ENCODE data around the gene CASD1.

CASD1 gene

GRCh38 chr7:94509264-94509886 lies at the start of gene CASD1:
Gene CASD1 (plus strand): TSS chr7:94509809. CDS start chr7:94510085, 276 bp downstream.
- peak within 1 kb of the TSS; percentile 91 for H3K4me3 ChIP-seq (ENCODE audit: low read length)
- DNase-seq (ENCODE audit: low read depth), result peak; percentile 21
- H3K36me3 ChIP-seq (ENCODE audit: control insufficient read depth, insufficient read depth, low read length, severe bottlenecking), result no peaks in the 10 kb centered on the region
- peaks cover 20% of the 10 kb centered on the region for H3K4me1 ChIP-seq (ENCODE audit: control insufficient read depth, insufficient read depth, low read length)
- H3K9ac ChIP-seq (ENCODE audit: low read length), result peak within 1 kb of the TSS; percentile 94
- H3K9me3 ChIP-seq (ENCODE audit: control insufficient read depth, low read length), result no peaks in the 10 kb centered on the region
- no peaks in the 10 kb centered on the region for H3K27me3 ChIP-seq (replicated peaks; ENCODE audit: control insufficient read depth, insufficient read depth, low read length)

DNA sequence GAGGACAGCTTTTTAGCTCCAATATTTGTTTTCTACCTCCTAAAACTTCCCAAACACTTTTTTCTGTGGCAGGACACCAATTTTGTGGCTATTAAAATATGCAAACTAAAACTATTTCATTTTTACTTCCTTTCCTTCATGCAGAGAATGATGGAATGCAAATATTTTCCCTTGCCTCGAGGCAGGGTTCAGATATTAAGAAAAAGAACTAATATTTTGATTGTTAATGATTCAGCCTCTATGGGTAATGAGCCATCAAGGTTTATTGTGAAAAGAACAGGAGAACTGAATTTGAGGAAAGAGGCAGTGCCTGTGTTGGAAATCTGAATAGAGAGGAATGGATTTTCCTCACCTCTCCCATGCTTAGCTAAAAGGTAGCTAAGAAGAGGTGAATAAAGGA lies 43.1 kb upstream of the CASD1 start:
- H3K9me3 ChIP-seq (ENCODE audit: control insufficient read depth, low read length), result peaks cover 5% of the 10 kb centered on the region
- no peaks in the 10 kb centered on the region for H3K36me3 ChIP-seq (ENCODE audit: control insufficient read depth, insufficient read depth, low read length, severe bottlenecking)
- H3K4me1 ChIP-seq (ENCODE audit: control insufficient read depth, insufficient read depth, low read length), result no peaks in the 10 kb centered on the region
- H3K4me3 ChIP-seq (ENCODE audit: low read length), result no peak overlapping the region
- DNase-seq (ENCODE audit: low read depth), result no peak
- no peaks in the 10 kb centered on the region for H3K27me3 ChIP-seq (replicated peaks; ENCODE audit: control insufficient read depth, insufficient read depth, low read length)
- H3K9ac ChIP-seq (ENCODE audit: low read length), result no peak overlapping the region

DNA sequence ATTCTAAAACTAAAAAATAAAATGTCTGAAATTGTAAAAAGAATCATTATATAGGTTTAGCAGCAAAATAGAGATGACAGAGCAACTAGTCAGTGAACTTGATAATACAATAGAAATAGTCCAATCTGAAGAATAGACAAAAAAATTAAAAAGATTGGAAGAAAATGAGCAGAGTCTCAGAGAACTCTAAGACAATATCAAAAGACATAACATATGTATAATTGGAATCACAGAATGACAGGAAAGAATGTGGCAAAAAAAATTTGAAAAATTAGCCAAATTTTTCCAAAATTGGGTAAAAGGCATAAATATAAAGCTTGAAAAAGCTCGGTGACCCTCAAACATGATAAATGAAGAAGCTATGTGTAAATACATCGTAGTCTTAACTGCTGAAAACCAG lies 38.0 kb upstream of the CASD1 start:
- H3K9me3 ChIP-seq (ENCODE audit: control insufficient read depth, low read length), result peaks cover 16% of the 10 kb centered on the region
- no peaks in the 10 kb centered on the region for H3K4me1 ChIP-seq (ENCODE audit: control insufficient read depth, insufficient read depth, low read length)
- H3K36me3 ChIP-seq (ENCODE audit: control insufficient read depth, insufficient read depth, low read length, severe bottlenecking), result no peaks in the 10 kb centered on the region
- H3K4me3 ChIP-seq (ENCODE audit: low read length), result no peak overlapping the region
- no peak overlapping the region for H3K9ac ChIP-seq (ENCODE audit: low read length)
- H3K27me3 ChIP-seq (replicated peaks; ENCODE audit: control insufficient read depth, insufficient read depth, low read length), result no peaks in the 10 kb centered on the region
- DNase-seq (ENCODE audit: low read depth), result no peak

GRCh38 chr7:94472608-94473007 lies 37.0 kb upstream of the CASD1 start:
- H3K27me3 ChIP-seq (replicated peaks; ENCODE audit: control insufficient read depth, insufficient read depth, low read length), result no peaks in the 10 kb centered on the region
- peaks cover 16% of the 10 kb centered on the region for H3K9me3 ChIP-seq (ENCODE audit: control insufficient read depth, low read length)
- no peaks in the 10 kb centered on the region for H3K4me1 ChIP-seq (ENCODE audit: control insufficient read depth, insufficient read depth, low read length)
- no peak overlapping the region for H3K9ac ChIP-seq (ENCODE audit: low read length)
- H3K4me3 ChIP-seq (ENCODE audit: low read length), result no peak overlapping the region
- DNase-seq (ENCODE audit: low read depth), result no peak
- no peaks in the 10 kb centered on the region for H3K36me3 ChIP-seq (ENCODE audit: control insufficient read depth, insufficient read depth, low read length, severe bottlenecking)

GRCh38 chr7:94476251-94476840 lies 33.3 kb upstream of the CASD1 start:
- no peak for DNase-seq (ENCODE audit: low read depth)
- no peaks in the 10 kb centered on the region for H3K4me1 ChIP-seq (ENCODE audit: control insufficient read depth, insufficient read depth, low read length)

GRCh38 chr7:94477878-94478277 lies 31.7 kb upstream of the CASD1 start:
- Histone ChIP-seq H3K4me3 (ENCODE audit: low read length) (no peak overlapping the region), H3K36me3 (ENCODE audit: control insufficient read depth, insufficient read depth, low read length, severe bottlenecking) (no peaks in the 10 kb centered on the region), H3K9me3 (ENCODE audit: control insufficient read depth, low read length) (no peaks in the 10 kb centered on the region), H3K27me3 (replicated peaks; ENCODE audit: control insufficient read depth, insufficient read depth, low read length) (no peaks in the 10 kb centered on the region), H3K9ac (ENCODE audit: low read length) (no peak overlapping the region), H3K4me1 (ENCODE audit: control insufficient read depth, insufficient read depth, low read length) (no peaks in the 10 kb centered on the region)
- DNase-seq (ENCODE audit: low read depth), result no peak

More at GRCh38 chr7:94476251-94476840, 33.3 kb upstream of the CASD1 start:
- Histone ChIP-seq H3K27me3 (replicated peaks; ENCODE audit: control insufficient read depth, insufficient read depth, low read length) (no peaks in the 10 kb centered on the region), H3K9ac (ENCODE audit: low read length) (no peak overlapping the region), H3K4me3 (ENCODE audit: low read length) (no peak overlapping the region), H3K36me3 (ENCODE audit: control insufficient read depth, insufficient read depth, low read length, severe bottlenecking) (no peaks in the 10 kb centered on the region), H3K9me3 (ENCODE audit: control insufficient read depth, low read length) (peaks cover 11% of the 10 kb centered on the region)

- DNase-seq (ENCODE audit: low read depth), result no peak
- no peak overlapping the region for H3K9ac ChIP-seq (ENCODE audit: low read length)
- no peaks in the 10 kb centered on the region for H3K27me3 ChIP-seq (replicated peaks; ENCODE audit: control insufficient read depth, insufficient read depth, low read length)
- no peak overlapping the region for H3K4me3 ChIP-seq (ENCODE audit: low read length)
- H3K4me1 ChIP-seq (ENCODE audit: control insufficient read depth, insufficient read depth, low read length), result no peaks in the 10 kb centered on the region
- no peaks in the 10 kb centered on the region for H3K9me3 ChIP-seq (ENCODE audit: control insufficient read depth, low read length)
- H3K36me3 ChIP-seq (ENCODE audit: control insufficient read depth, insufficient read depth, low read length, severe bottlenecking), result no peaks in the 10 kb centered on the region
Observed at GRCh38 chr7:94478648-94479214, 30.9 kb upstream of the CASD1 start.

DNA sequence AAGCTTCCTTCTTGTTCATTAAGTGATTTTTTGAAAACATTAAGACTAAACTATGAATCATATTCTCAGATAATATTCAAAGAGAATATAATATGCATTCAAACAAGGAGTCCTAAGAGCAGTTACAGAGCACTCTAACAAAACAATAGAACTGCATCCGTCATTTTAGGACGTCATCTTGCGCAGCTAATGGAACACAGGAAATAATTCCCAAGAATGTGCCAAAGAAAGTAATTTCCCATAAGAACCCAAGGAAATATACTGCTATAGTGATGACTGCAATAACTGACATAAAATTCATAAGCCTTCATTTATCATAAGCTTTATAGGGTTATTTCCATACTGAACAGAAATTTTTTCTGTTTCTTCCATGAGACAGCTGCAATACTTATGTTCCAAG lies 28.3 kb upstream of the CASD1 start:
- no peak for DNase-seq (ENCODE audit: low read depth)
- no peak overlapping the region for H3K9ac ChIP-seq (ENCODE audit: low read length)
- H3K9me3 ChIP-seq (ENCODE audit: control insufficient read depth, low read length), result no peaks in the 10 kb centered on the region

GRCh38 chr7:94482796-94483195 lies 26.8 kb upstream of the CASD1 start:
- H3K4me3 ChIP-seq (ENCODE audit: low read length), result no peak overlapping the region

More for the DNA sequence above, 28.3 kb upstream of the CASD1 start:
- H3K4me3 ChIP-seq (ENCODE audit: low read length), result no peak overlapping the region
- no peaks in the 10 kb centered on the region for H3K36me3 ChIP-seq (ENCODE audit: control insufficient read depth, insufficient read depth, low read length, severe bottlenecking)
- H3K27me3 ChIP-seq (replicated peaks; ENCODE audit: control insufficient read depth, insufficient read depth, low read length), result no peaks in the 10 kb centered on the region
- no peaks in the 10 kb centered on the region for H3K4me1 ChIP-seq (ENCODE audit: control insufficient read depth, insufficient read depth, low read length)

GRCh38 chr7:94483843-94484242 lies 25.8 kb upstream of the CASD1 start:
- H3K9me3 ChIP-seq (ENCODE audit: control insufficient read depth, low read length), result no peaks in the 10 kb centered on the region
- no peaks in the 10 kb centered on the region for H3K4me1 ChIP-seq (ENCODE audit: control insufficient read depth, insufficient read depth, low read length)
- no peak for DNase-seq (ENCODE audit: low read depth)
- no peak overlapping the region for H3K4me3 ChIP-seq (ENCODE audit: low read length)
- no peaks in the 10 kb centered on the region for H3K36me3 ChIP-seq (ENCODE audit: control insufficient read depth, insufficient read depth, low read length, severe bottlenecking)
- no peak overlapping the region for H3K9ac ChIP-seq (ENCODE audit: low read length)
- H3K27me3 ChIP-seq (replicated peaks; ENCODE audit: control insufficient read depth, insufficient read depth, low read length), result no peaks in the 10 kb centered on the region

More at GRCh38 chr7:94482796-94483195, 26.8 kb upstream of the CASD1 start:
- Histone ChIP-seq H3K9ac (ENCODE audit: low read length) (no peak overlapping the region), H3K27me3 (replicated peaks; ENCODE audit: control insufficient read depth, insufficient read depth, low read length) (no peaks in the 10 kb centered on the region), H3K36me3 (ENCODE audit: control insufficient read depth, insufficient read depth, low read length, severe bottlenecking) (no peaks in the 10 kb centered on the region), H3K4me1 (ENCODE audit: control insufficient read depth, insufficient read depth, low read length) (no peaks in the 10 kb centered on the region), H3K9me3 (ENCODE audit: control insufficient read depth, low read length) (no peaks in the 10 kb centered on the region)
- DNase-seq (ENCODE audit: low read depth), result no peak

- Histone ChIP-seq H3K4me3 (ENCODE audit: low read length) (no peak overlapping the region), H3K36me3 (ENCODE audit: control insufficient read depth, insufficient read depth, low read length, severe bottlenecking) (no peaks in the 10 kb centered on the region), H3K4me1 (ENCODE audit: control insufficient read depth, insufficient read depth, low read length) (no peaks in the 10 kb centered on the region), H3K27me3 (replicated peaks; ENCODE audit: control insufficient read depth, insufficient read depth, low read length) (no peaks in the 10 kb centered on the region), H3K9me3 (ENCODE audit: control insufficient read depth, low read length) (no peaks in the 10 kb centered on the region), H3K9ac (ENCODE audit: low read length) (no peak overlapping the region)
- no peak for DNase-seq (ENCODE audit: low read depth)
Observed at GRCh38 chr7:94486216-94486615, 23.4 kb upstream of the CASD1 start.

Measured in adipocyte (in vitro differentiated cells).